Fibroblast of upper back skin (primary cell): Measurements from ENCODE around the gene TPMT.
"Not testable (repeated sequence)": the region's sequence is repeated elsewhere in the genome, so short reads cannot be mapped to it uniquely, and the experiment has no call there.

Experiments used
- DNase-seq: peaks from one replicate; pipeline ENCODE4 v3.0.0-alpha.2; 2013

TPMT gene

DNA sequence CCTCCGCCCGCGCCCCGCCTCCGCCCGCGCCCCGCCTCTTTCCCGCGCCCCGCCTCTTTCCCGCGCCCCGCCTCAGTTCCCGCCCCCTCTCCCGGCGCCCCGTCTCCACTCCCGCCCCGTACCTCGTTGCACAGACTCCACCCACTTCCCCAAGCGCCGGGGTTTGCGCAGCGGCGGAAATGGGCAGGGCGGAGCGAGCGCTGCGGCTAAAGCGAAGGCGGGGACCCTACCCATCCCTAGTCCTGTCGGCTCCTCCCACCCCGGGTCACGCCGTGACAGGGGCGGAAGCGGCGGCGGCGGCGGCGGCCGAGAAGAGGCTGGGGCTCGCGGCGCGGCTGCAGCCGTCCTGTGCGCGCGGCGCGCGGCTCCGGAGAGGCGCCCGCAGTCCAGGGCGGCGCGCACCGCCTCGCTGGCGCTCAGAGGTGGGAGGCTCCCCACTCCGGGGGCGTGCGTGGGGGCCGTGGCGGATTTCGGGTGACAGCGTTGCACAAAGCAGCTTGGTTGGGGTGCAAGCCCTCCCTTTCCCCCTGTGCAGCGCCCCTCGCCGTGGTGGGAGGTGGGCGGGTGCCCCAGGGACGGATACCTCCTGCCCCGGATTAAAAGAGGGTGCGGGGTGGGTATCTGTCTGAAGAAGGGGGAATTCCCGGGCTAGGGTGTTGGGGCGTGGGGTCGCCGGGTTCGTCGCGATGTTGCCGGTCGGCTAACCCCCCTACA is 430 bp upstream of the TPMT start, which contains the start of gene KDM1B:
Gene KDM1B (plus strand): TSS at position 273 of the 714 bp plus-strand sequence. CDS start 4,474 bp downstream, outside the sequence.
- peak; percentile 98 for DNase-seq

GRCh38 chr6:18153311-18153703 is 1.6 kb downstream of the TPMT start:
- DNase-seq: no peak

- DNase-seq: no peak
Observed at GRCh38 chr6:18151801-18152200, 3.1 kb downstream of the TPMT start.

DNA sequence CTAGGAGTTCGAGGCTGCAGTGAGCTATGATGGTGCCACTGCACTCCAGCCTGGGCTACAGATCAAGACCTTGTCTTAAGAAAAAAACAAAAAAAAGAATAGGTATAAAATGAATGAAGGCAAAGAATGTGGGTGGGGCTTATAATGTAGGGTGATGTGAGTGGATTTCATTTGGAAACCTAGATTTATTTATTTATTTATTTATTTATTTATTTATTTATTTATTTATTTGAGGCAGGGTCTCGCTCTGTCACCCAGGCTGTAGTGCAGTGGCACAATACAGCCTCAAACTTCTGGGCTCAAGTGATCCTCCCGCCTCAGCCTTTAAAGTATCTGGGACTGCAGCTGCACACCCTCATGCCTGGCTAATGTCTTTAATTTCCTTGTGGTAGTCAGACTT is 3.5 kb downstream of the TPMT start:
- DNase-seq: not testable (repeated sequence)

GRCh38 chr6:18148304-18149025 is 6.4 kb downstream of the TPMT start:
- DNase-seq: peak; percentile 90

GRCh38 chr6:18147616-18148015 is 7.3 kb downstream of the TPMT start:
- DNase-seq: no peak

DNA sequence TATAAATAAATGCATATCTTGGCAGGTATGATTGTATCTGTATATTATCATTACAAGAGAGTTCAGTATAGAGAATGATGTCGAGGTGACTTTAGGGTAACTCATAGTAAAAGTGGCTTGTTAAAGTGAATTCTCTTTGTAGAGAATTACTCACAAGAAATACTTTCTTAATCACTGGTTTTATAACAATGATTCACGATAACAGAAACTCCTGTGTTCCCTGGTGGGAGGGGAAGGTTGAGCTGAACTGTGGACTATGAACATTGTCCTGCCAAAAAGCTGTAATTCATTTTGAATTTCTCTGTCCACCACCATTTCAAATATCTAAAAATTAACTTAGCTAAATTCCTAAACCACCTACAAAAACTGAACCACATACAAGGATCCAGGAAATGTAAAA is 7.7 kb downstream of the TPMT start:
- peak; percentile 60 for DNase-seq

- DNase-seq: no peak
Observed at GRCh38 chr6:18142591-18142861, 12.4 kb downstream of the TPMT start.

DNA sequence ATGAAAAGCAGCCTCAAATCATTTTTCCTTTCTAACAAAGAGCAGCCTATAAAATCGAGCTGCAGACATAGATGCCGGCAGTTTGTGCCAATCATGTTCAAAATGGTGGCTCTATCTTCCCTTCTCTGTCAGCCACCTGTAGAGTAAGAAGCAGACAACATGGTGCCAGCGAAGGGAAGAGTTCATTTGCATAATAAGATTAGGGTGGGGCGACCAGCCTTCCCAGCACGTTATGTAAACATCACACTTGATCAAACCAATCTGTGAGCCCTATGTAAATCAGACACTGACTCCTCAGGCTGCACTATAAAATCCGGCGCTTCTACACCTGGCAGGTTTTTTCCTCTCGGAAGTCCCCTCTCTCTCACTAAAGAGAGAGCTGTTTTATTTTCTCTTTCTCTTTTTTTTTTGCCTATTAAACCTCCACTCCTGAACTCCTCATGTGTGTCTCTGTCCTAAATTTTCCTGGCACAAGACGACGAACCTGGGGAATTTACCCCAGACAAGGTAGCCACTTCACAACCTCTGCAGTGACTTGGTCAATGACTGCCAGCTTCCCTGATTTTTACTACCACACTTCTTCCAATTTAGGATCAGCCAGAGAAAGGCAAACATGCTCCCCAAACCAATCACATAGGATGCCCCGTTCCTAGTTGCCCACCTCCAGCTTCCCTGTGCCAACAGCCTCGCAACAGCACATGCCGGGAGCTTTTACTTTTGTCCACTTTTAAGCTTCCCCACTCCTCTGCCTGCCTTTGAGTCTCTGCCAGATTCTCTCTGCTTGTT is 12.9 kb downstream of the TPMT start:
- DNase-seq: no peak

DNA sequence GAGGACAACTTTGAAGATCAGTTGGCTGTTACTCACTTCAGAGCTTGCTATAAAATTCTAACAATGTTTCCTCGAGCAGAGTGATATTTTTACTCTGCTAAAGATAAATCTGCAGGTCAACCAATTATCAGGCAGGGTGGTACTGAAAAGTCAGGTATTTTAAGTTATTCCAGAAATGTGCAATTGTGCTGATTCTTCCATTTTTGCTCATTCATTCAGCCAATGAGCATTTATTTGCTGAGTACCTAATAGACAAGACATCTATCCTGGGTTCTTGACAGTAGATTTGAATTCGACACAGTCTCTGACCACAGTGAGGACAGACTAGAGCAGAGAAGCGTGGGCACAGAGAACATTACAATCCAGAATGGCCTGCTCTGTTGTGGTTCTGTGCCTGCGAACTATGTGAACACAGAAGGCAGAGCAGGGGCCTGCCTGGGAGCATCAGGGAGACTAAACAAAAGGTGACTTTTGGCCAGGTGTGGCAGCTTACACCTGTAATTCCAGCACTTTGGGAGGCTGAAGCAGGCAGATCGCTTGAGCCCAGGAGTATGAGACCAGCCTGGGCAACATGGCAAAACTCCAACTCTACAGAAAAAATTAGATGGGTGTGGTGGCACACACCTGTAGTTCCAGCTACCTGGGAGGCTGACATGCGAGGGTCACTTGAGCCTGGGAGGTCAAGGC is 14.8 kb downstream of the TPMT start:
- no peak for DNase-seq

DNA sequence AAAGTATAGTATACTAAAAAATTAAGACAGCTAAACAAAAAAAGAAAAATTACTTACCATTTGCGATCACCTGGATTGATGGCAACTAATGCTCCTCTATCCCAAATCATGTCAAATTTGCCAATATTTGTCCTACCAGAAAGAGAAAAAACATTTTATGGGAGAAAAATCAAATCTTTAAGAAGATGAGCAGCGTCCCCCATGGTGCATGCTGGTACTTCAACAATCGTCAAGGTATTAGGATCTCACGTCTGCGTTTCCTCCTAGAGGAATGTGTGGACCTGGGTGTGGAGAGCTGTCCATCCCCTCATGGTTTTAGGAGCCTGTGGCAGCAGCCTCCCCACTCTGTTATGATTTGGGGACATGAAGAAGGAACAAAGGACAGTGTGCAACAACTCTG is 16.0 kb downstream of the TPMT start:
- no peak for DNase-seq

GRCh38 chr6:18136260-18136659 is 18.6 kb downstream of the TPMT start:
- DNase-seq: no peak

DNA sequence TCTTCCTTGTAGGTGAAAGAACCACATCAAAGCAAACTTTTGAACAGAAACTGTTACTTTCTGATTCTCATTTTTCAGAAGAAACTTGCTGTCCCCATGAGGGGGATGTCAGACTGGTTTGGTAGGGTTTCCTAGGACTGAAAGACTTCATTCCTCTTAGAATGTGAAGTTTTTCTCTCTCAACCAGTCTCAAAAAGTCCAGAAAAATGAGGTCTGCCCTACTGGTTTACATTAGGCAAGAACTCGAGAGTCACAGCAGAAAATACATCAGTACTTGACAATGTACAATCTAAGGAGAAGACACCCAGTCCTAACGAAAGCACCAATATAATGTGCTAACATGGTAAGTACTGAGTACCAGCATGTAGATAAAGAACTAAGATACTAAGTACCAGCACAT is 19.7 kb downstream of the TPMT start:
- no peak for DNase-seq

GRCh38 chr6:18132346-18132745 is 22.5 kb downstream of the TPMT start:
- no peak for DNase-seq

GRCh38 chr6:18126121-18126520 is 28.8 kb downstream of the TPMT start:
- peak; percentile 46 for DNase-seq

DNA sequence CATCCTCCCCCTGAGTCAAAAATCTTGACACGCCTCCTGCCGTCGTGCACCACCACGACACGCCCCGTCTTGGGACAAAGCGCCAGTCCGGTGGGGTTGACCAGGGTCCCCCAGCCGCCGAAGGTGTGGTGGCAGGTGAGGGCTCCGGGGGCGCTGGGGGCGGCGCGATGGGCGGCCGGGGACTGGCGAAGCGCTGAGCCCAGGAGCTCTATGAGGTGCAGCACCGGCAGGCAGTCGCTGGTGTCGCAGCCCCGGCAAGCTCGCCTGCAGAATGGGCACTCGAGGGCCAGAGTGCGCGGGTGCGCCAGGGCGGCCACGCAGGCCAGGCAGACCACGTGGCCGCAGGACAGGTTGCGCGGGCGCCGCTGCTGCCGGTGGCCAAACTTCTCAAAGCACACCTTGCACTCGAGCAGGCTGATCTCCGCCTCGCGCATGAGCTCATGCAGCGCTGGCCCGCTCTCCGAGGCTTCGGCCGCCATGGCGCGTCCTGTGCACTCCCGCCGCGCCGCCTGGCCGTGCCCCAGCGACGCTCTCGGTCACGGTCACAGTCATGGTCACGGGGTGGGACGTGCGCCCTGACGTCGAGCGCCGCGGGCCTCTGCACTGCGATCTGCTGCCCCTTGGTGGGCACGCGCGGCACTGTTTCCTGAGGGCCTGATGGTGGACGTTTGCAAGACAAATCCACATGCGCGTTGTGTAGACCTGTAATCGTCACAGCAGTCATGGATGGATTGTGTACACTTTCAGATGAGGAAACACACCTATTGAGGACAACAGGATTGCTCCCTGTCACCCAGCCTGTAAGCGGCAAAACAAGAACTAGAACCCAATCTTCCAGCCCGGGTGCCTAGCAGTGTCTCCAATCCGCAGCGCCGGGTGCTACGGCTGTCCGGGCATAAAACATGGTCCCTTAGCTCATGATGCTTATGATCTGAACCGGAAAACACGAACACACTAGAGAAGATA is 32.5 kb downstream of the TPMT start, which contains the start of gene NHLRC1:
Gene NHLRC1 (minus strand): TSS at position 550 of the 966 bp plus-strand sequence. CDS start 71 bp downstream, at position 479.
- peak; percentile 85 for DNase-seq

GRCh38 chr6:18121580-18122127 is 33.2 kb downstream of the TPMT start:
- DNase-seq: no peak

- no peak for DNase-seq
Observed at GRCh38 chr6:18119236-18119635, 35.6 kb downstream of the TPMT start.

DNA sequence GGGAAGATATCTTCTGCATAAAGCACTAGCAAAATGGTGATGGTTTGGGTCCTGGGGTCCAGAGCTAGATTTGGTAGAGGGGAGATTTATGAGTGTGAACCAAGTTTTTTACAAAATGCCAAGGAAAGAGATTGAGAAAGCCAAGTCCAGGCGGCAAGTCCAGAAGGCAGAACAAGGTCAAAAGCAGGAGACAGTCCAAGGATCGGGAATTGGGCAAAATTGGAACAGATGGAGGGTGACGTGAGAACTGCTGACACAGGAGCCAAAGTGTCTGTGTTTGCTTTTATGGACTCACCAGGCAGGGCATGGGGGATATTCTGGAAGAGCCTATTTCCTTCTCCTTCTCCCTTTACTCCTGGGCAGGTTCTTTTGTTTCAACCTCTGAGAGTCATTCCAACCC is 36.5 kb downstream of the TPMT start:
- DNase-seq: no peak

GRCh38 chr6:18117136-18117535 is 37.7 kb downstream of the TPMT start:
- DNase-seq: no peak

- DNase-seq: no peak
Observed at GRCh38 chr6:18115356-18115755, 39.5 kb downstream of the TPMT start.

GRCh38 chr6:18110162-18110561 is 44.7 kb downstream of the TPMT start:
- no peak for DNase-seq
